NCI-H1417 (cell line): Measurements from ENCODE around the gene VCP.

Experiments
- DNase-seq, 3 experiments: peaks; one replicate each; lab custom pipeline; 2025; lab: John Stamatoyannopoulos, UW

The VCP gene

GRCh38 chr9:35072461-35073278, at the start of gene VCP:
Gene VCP (minus strand): TSS chr9:35072625. CDS start chr9:35072353, 272 bp downstream.
- DNase-seq = peak; percentile 91 to 98 (median 94)

GRCh38 chr9:35116898-35117551, 44.6 kb upstream of the VCP start:
- peak; percentile 76 to 92 (median 81) for DNase-seq

GRCh38 chr9:35116539-35116897, 44.1 kb upstream of the VCP start:
- DNase-seq = no peak

- DNase-seq = peak; percentile 88 to 96 (median 95)
Observed at GRCh38 chr9:35115680-35116538, 43.5 kb upstream of the VCP start, which contains the start of gene ATOSB. Gene ATOSB (minus strand): TSS chr9:35115862. CDS start chr9:35108274, 7,588 bp downstream.

- DNase-seq = peak in 2 of 3 experiments; percentile 20 to 42
Observed at GRCh38 chr9:35114840-35115628, 42.6 kb upstream of the VCP start.

- peak; percentile 60 to 79 (median 78) for DNase-seq
Observed at GRCh38 chr9:35114113-35114839, 41.9 kb upstream of the VCP start.

- DNase-seq = no peak
Observed at GRCh38 chr9:35112257-35113020, 40.0 kb upstream of the VCP start.

- peak; percentile 83 to 94 (median 94) for DNase-seq
Observed at GRCh38 chr9:35111001-35111933, 38.8 kb upstream of the VCP start.

GRCh38 chr9:35110327-35110761, 37.9 kb upstream of the VCP start:
- DNase-seq = no peak

GRCh38 chr9:35108946-35109575, 36.6 kb upstream of the VCP start:
- DNase-seq = no peak

- no peak for DNase-seq
Observed at GRCh38 chr9:35108461-35108860, 36.0 kb upstream of the VCP start.

GRCh38 chr9:35107297-35108290, 35.2 kb upstream of the VCP start:
- DNase-seq = no peak

GRCh38 chr9:35106343-35106730, 33.9 kb upstream of the VCP start:
- DNase-seq = no peak

GRCh38 chr9:35105571-35106342, 33.3 kb upstream of the VCP start:
- DNase-seq = no peak

- DNase-seq = no peak
Observed at GRCh38 chr9:35105126-35105525, 32.7 kb upstream of the VCP start.

GRCh38 chr9:35104586-35104985, 32.2 kb upstream of the VCP start:
- DNase-seq = no peak
